WTC11 (cell line): ENCODE results near the gene ARMH1. TPM values are rescaled to one million over a fixed set of nuclear protein-coding genes. Genes with fewer than 3 reads are reported as not detected.

Experiments used
- ATAC-seq: fragments of 200-7000 bp; cut with Tn5 transposase; 2 replicates; pipeline ENCODE4 v1.10.0; 2021; ENCODE audit warnings: mild to moderate bottlenecking, moderate library complexity
- CTCF ChIA-PET: fragments of 300-600 bp; sonication (Branson Sonifier 250); formaldehyde crosslinking; loops from one replicate; lab custom pipeline; 2021; ENCODE audit warnings: antibody characterized with exemption; lab: Charles Lee
- POLR2A ChIA-PET: fragments of 350-600 bp; sonication (Branson Sonifier 250); formaldehyde crosslinking; loops from one replicate; lab custom pipeline; 2021; ENCODE audit warnings: antibody characterized with exemption; lab: Charles Lee
- DNase-seq: peaks from one replicate; pipeline ENCODE4 v3.0.0; 2021; ENCODE audit warnings: low spot score
- H3K27ac Mint-ChIP-seq: 2 replicates; pipeline ENCODE4 v1.8.0; 2021; ENCODE audit warnings: mixed read lengths
- H3K27me3 Mint-ChIP-seq: 2 replicates; pipeline ENCODE4 v1.8.0; 2021; ENCODE audit warnings: low read depth, mild to moderate bottlenecking, moderate library complexity, mixed read lengths
- H3K36me3 Mint-ChIP-seq: 2 replicates; pipeline ENCODE4 v1.8.0; 2021; ENCODE audit warnings: mixed read lengths
- H3K4me1 Mint-ChIP-seq: 2 replicates; pipeline ENCODE4 v1.8.0; 2022; ENCODE audit warnings: mixed read lengths
- H3K4me3 Mint-ChIP-seq: 2 replicates; pipeline ENCODE4 v1.8.0; 2021; ENCODE audit warnings: mild to moderate bottlenecking, moderate library complexity, mixed read lengths
- H3K9me3 Mint-ChIP-seq: 2 replicates; pipeline ENCODE4 v1.8.0; 2021; ENCODE audit warnings: mixed read lengths
- ATF2 ChIP-seq: sonication (generic); formaldehyde crosslinking; IDR thresholded peaks from 2 replicates; pipeline ENCODE4 v1.8.1; 2022; ENCODE audit warnings: low read depth, missing genetic modification reagents, borderline replicate concordance
- ERG ChIP-seq: fragments of 250-450 bp; sonication (Bioruptor Pico); IDR thresholded peaks from 2 replicates; pipeline ENCODE4 v1.8.0; 2021; ENCODE audit warnings: mild to moderate bottlenecking
- HMGA2 ChIP-seq: fragments of 250-450 bp; sonication (Bioruptor Pico); IDR thresholded peaks from 2 replicates; pipeline ENCODE4 v1.4.0; 2021; ENCODE audit warnings: mild to moderate bottlenecking, moderate library complexity
- HMGXB4 ChIP-seq: sonication (generic); formaldehyde crosslinking; IDR thresholded peaks from 2 replicates; pipeline ENCODE4 v1.8.1; 2023; ENCODE audit warnings: mild to moderate bottlenecking, moderate library complexity, missing genetic modification reagents
- MLX ChIP-seq: sonication (generic); formaldehyde crosslinking; IDR thresholded peaks from 2 replicates; pipeline ENCODE4 v1.8.1; 2023; ENCODE audit warnings: mild to moderate bottlenecking, missing genetic modification reagents, moderate library complexity
- MXD4 ChIP-seq: fragments of 250-450 bp; sonication (Bioruptor Pico); IDR thresholded peaks from 2 replicates; pipeline ENCODE4 v1.8.0; 2021; ENCODE audit warnings: mild to moderate bottlenecking, moderate library complexity, borderline replicate concordance
- NFE2L1 ChIP-seq: sonication (generic); formaldehyde crosslinking; IDR thresholded peaks from 2 replicates; pipeline ENCODE4 v1.8.1; 2023; ENCODE audit warnings: missing genetic modification reagents
- PREB ChIP-seq: sonication (generic); formaldehyde crosslinking; IDR thresholded peaks from 2 replicates; pipeline ENCODE4 v1.8.1; 2022; ENCODE audit warnings: mild to moderate bottlenecking, missing genetic modification reagents, moderate library complexity, borderline replicate concordance
- USF2 ChIP-seq: sonication (generic); formaldehyde crosslinking; IDR thresholded peaks from 2 replicates; pipeline ENCODE4 v1.8.1; 2023; ENCODE audit warnings: mild to moderate bottlenecking, missing genetic modification reagents, moderate library complexity
- ZMAT4 ChIP-seq: fragments of 250-450 bp; sonication (Bioruptor Pico); IDR thresholded peaks from 2 replicates; pipeline ENCODE4 v1.9.0; 2021; ENCODE audit warnings: mild to moderate bottlenecking
- ZNF396 ChIP-seq: fragments of 250-450 bp; sonication (Bioruptor Pico); IDR thresholded peaks from 2 replicates; pipeline ENCODE4 v1.8.0; 2021; ENCODE audit warnings: mild to moderate bottlenecking, moderate library complexity, borderline replicate concordance
- total RNA-seq: library from RNA; stranded (reverse); gene quantifications from 3 replicates; pipeline ENCODE4 v1.2.3, GENCODE V29; 2021

The ARMH1 gene
- total RNA-seq, 1 experiment from 2014 or later, result 0.74 TPM

GRCh38 chr1:44659566-44659965, 14.9 kb upstream of the ARMH1 start:
- Mint-ChIP-seq H3K4me1 (peaks cover 12% of the 10 kb centered on the region), H3K27ac (no peak overlapping the region), H3K36me3 (no peaks in the 10 kb centered on the region), H3K27me3 (no peaks in the 10 kb centered on the region), H3K9me3 (no peaks in the 10 kb centered on the region), H3K4me3 (no peak overlapping the region)
- ATAC-seq (no peak), DNase-seq (no peak)
- POLR2A ChIA-PET, result interaction anchor here (0.6 kb wide), 2 partner anchors 14 to 44 kb away, joined by 3 read pairs; no protein-coding TSS in a partner anchor
- TF ChIP-seq ZMAT4 (CRISPR knock-in tag) (no peak), MXD4 (CRISPR knock-in tag) (no peak), NFE2L1 (CRISPR knock-in tag) (no peak), HMGXB4 (CRISPR knock-in tag) (no peak), MLX (no peak)
- CTCF ChIA-PET, result interaction anchor here (0.6 to 1.0 kb wide), 3 partner anchors 9 to 64 kb away, joined by 3 to 5 read pairs (median 3); no protein-coding TSS in a partner anchor

- Mint-ChIP-seq H3K36me3 (no peaks in the 10 kb centered on the region), H3K27me3 (no peaks in the 10 kb centered on the region), H3K4me1 (peaks cover 12% of the 10 kb centered on the region), H3K9me3 (no peaks in the 10 kb centered on the region)
- ATAC-seq, result no peak
- DNase-seq, result no peak
- CTCF ChIA-PET, result interaction anchor here (0.6 to 0.7 kb wide), 3 partner anchors 14 to 447 kb away, joined by 3 to 4 read pairs (median 3); partner anchors contain the start of gene TMEM53
- TF ChIP-seq PREB (no peak), HMGA2 (CRISPR knock-in tag) (no peak), ZNF396 (no peak), ATF2 (CRISPR knock-in tag) (no peak), MLX (no peak), ERG (no peak), USF2 (CRISPR knock-in tag) (no peak)
- TF ChIP-seq, all 79 proteins: peak for 0
- Mint-ChIP-seq H3K4me3 (no peak overlapping the region), H3K27ac (no peak overlapping the region)
- POLR2A ChIA-PET, result interaction anchor here (0.6 to 0.7 kb wide), 3 partner anchors 14 to 1254 kb away, joined by 3 to 4 read pairs (median 4); no protein-coding TSS in a partner anchor
Measured at GRCh38 chr1:44660176-44660575, 14.3 kb upstream of the ARMH1 start.
